Neuronal stem cell (in vitro differentiated cells): ENCODE data around the gene PPP5C.
"Not testable (repeated sequence)": the region's sequence is repeated elsewhere in the genome, so short reads cannot be mapped to it uniquely, and the experiment has no call there.

Source experiments
- DNase-seq: peaks from one replicate; pipeline ENCODE4 v3.0.0-alpha.2; 2013; ENCODE audit warnings: low spot score
- H2AFZ ChIP-seq: one replicate; pipeline ENCODE4 v1.6.1; 2013; ENCODE audit warnings: mild to moderate bottlenecking, low read length, inconsistent platforms
- H2AK5ac ChIP-seq: 2 replicates; pipeline ENCODE4 v1.6.1; 2013; ENCODE audit warnings: low read depth, mild to moderate bottlenecking, inconsistent platforms, low read length, moderate library complexity, mixed read lengths
- H2BK120ac ChIP-seq: 2 replicates; pipeline ENCODE4 v1.6.1; 2013; ENCODE audit warnings: low read depth, mild to moderate bottlenecking, inconsistent platforms, low read length, moderate library complexity, mixed read lengths
- H2BK12ac ChIP-seq: one replicate; pipeline ENCODE4 v1.6.1; 2013; ENCODE audit warnings: low read length, inconsistent platforms
- H2BK15ac ChIP-seq: 2 replicates; pipeline ENCODE4 v1.6.1; 2013; ENCODE audit warnings: mild to moderate bottlenecking, low read length, inconsistent platforms, mixed read lengths
- H2BK5ac ChIP-seq: one replicate; pipeline ENCODE4 v1.6.1; 2013; ENCODE audit warnings: inconsistent platforms, mild to moderate bottlenecking, low read length, moderate library complexity
- H3K14ac ChIP-seq: one replicate; pipeline ENCODE4 v1.6.1; 2013; ENCODE audit warnings: low read length, inconsistent platforms
- H3K18ac ChIP-seq: 2 replicates; pipeline ENCODE4 v1.6.1; 2013; ENCODE audit warnings: low read length, inconsistent platforms
- H3K23ac ChIP-seq: 2 replicates; pipeline ENCODE4 v1.6.1; 2013; ENCODE audit warnings: low read depth, mild to moderate bottlenecking, mixed read lengths, low read length, inconsistent platforms; ENCODE audit not compliant: poor library complexity
- H3K27ac ChIP-seq: replicated peaks from 3 replicates; pipeline ENCODE4 v1.5.1; 2013; ENCODE audit warnings: low read length, inconsistent platforms
- H3K27me3 ChIP-seq, 3 experiments: 2 replicates each; pipeline ENCODE4 v1.6.1; 2013; ENCODE audit warnings: low read length in 3 of 3, mild to moderate bottlenecking in 2 of 3, inconsistent platforms in 1 of 3, low read depth in 1 of 3, mixed read lengths in 1 of 3, moderate library complexity in 1 of 3; ENCODE audit not compliant: control insufficient read depth in 3 of 3, insufficient read depth in 3 of 3
- H3K36me3 ChIP-seq, 2 donors: replicated peaks in 1 of 2; 2 replicates each; pipeline ENCODE4 v1.6.1; 2013; ENCODE audit warnings: low read length in 2 of 2; ENCODE audit not compliant: control insufficient read depth in 2 of 2, insufficient read depth in 2 of 2
- H3K4ac ChIP-seq: 2 replicates; pipeline ENCODE4 v1.6.1; 2013; ENCODE audit warnings: inconsistent platforms, mild to moderate bottlenecking, low read length, moderate library complexity
- H3K4me1 ChIP-seq, 2 donors: 1 replicate in 1 of 2; 2 replicates in 1 of 2; pipeline ENCODE4 v1.6.1; 2013; ENCODE audit warnings: low read length in 2 of 2, low read depth in 1 of 2; ENCODE audit not compliant: control insufficient read depth in 2 of 2, insufficient read depth in 1 of 2
- H3K4me2 ChIP-seq: one replicate; pipeline ENCODE4 v1.6.1; 2013; ENCODE audit warnings: mild to moderate bottlenecking, low read length, inconsistent platforms; ENCODE audit not compliant: insufficient read depth, poor library complexity, severe bottlenecking
- H3K4me3 ChIP-seq, 2 donors: 2 replicates each; pipeline ENCODE4 v1.5.1; 2013; ENCODE audit warnings: low read length in 2 of 2, mild to moderate bottlenecking in 2 of 2, inconsistent platforms in 1 of 2, moderate library complexity in 1 of 2
- H3K79me1 ChIP-seq: one replicate; pipeline ENCODE4 v1.6.1; 2013; ENCODE audit warnings: low read depth, mild to moderate bottlenecking, inconsistent platforms, low read length, moderate library complexity
- H3K9ac ChIP-seq: one replicate; pipeline ENCODE4 v1.6.1; 2013; ENCODE audit warnings: mild to moderate bottlenecking, low read depth, low read length, inconsistent platforms; ENCODE audit not compliant: poor library complexity
- H3K9me3 ChIP-seq, 2 donors: replicated peaks in 1 of 2; 2 replicates each; pipeline versions ENCODE3 to v1.6.1; 2013; ENCODE audit warnings: low read length in 2 of 2, mild to moderate bottlenecking in 2 of 2, inconsistent platforms in 1 of 2, low read depth in 1 of 2, mixed read lengths in 1 of 2, moderate library complexity in 1 of 2; ENCODE audit not compliant: control insufficient read depth in 2 of 2, insufficient read depth in 1 of 2
- H4K8ac ChIP-seq: one replicate; pipeline ENCODE4 v1.6.1; 2013; ENCODE audit warnings: low read depth, mild to moderate bottlenecking, inconsistent platforms, low read length, moderate library complexity
- H4K91ac ChIP-seq: one replicate; pipeline ENCODE4 v1.6.1; 2013; ENCODE audit warnings: low read length, low read depth, mild to moderate bottlenecking, inconsistent platforms; ENCODE audit not compliant: poor library complexity
- WGBS, 2 donors: extraction: QIAGEN DNeasy Blood & Tissue Kit; methylation state at CpG; one replicate each; pipeline ENCODE4 v1.1.7; 2013; ENCODE audit warnings: missing lambda C conversion rate in 2 of 2, mixed read lengths in 1 of 2; ENCODE audit not compliant: insufficient read length in 2 of 2, insufficient replicate concordance in 1 of 2; ENCODE audit errors: extremely low coverage in 2 of 2; 5-methylcytosine and 5-hydroxymethylcytosine counted together

The PPP5C gene

DNA sequence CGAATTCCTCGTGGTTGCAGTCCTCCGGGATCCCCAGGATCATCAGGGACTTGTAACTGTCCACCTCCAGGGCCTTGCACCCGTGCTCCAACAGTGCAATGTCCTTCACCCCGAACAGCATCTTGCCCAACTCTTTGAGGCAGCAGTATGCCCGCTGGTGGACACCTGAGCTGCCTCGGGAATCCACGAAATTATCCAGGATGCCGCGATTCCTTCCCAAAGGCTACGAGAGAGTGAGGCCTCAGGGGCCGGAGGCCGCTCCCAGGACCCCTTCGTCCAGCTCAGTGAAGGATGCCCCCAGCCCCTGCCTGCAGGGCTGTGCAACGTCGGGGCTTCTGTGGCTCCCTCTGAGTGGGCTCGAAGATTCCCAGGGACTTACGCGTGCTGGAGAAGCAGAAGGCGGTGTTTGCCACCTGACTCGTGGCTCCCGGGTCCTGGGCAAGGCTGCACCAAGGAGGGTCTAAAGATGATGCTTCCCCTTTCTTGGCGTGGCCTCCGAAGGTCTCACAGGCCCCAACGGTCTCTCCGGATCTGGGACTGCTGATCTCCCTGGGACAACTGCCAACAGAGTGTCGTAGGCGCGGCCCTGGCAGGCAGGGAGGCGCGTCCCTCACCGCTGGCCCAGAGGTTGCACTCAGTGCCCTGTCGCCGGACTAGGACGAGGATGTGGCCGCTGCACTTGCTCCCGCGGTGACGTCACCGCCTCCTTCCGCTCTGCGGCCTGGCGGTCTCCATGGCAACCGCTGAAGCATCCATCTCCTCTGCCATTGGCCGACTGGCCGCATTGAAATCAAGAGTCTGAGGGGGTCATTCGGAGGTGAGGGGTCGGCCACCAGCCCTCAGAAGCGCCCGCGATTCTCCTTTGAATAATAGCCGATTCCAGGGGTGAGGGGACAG lies 81.6 kb downstream of the PPP5C start, which contains the start of gene PNMA8C:
Gene PNMA8C, minus strand, starts transcription at position 698 of the 897 bp plus-strand sequence. Its CDS starts 577 bp downstream, at position 121.
- H2BK12ac ChIP-seq, result no peak within 1 kb of the TSS
- no peak within 1 kb of the TSS for H3K4ac ChIP-seq
- DNase-seq, result peak; percentile 89
- H3K4me2 ChIP-seq, result peak within 1 kb of the TSS; percentile 56
- peak within 1 kb of the TSS; percentile 47 for H2AK5ac ChIP-seq
- H2BK120ac ChIP-seq, result no peak within 1 kb of the TSS
- H4K91ac ChIP-seq, result no peak within 1 kb of the TSS
- H3K14ac ChIP-seq, result no peak within 1 kb of the TSS
- no peak within 1 kb of the TSS for H3K27ac ChIP-seq
- H3K27me3 ChIP-seq, result peaks cover 0 to 12% (median 0%) of the 10 kb centered on the region in 3 experiments
- peak within 1 kb of the TSS; percentile 38 for H2BK15ac ChIP-seq
- no peak within 1 kb of the TSS for H2BK5ac ChIP-seq
- peaks cover 9 to 29% of the 10 kb centered on the region in 2 donors for H3K4me1 ChIP-seq
- peak within 1 kb of the TSS; percentile 62 to 63 for H3K4me3 ChIP-seq
- peak within 1 kb of the TSS; percentile 76 for H3K23ac ChIP-seq
- H2AFZ ChIP-seq, result peak within 1 kb of the TSS; percentile 84
- no peaks in the 10 kb centered on the region for H3K36me3 ChIP-seq
- H3K9ac ChIP-seq, result peak within 1 kb of the TSS; percentile 85
- no peak within 1 kb of the TSS for H4K8ac ChIP-seq
- H3K18ac ChIP-seq, result peak within 1 kb of the TSS; percentile 86
- no peaks in the 10 kb centered on the region for H3K79me1 ChIP-seq
- no CpG with 5 or more reads among the region's 52 CpGs for WGBS, 2 donors
- H3K9me3 ChIP-seq, result no peaks in the 10 kb centered on the region

DNA sequence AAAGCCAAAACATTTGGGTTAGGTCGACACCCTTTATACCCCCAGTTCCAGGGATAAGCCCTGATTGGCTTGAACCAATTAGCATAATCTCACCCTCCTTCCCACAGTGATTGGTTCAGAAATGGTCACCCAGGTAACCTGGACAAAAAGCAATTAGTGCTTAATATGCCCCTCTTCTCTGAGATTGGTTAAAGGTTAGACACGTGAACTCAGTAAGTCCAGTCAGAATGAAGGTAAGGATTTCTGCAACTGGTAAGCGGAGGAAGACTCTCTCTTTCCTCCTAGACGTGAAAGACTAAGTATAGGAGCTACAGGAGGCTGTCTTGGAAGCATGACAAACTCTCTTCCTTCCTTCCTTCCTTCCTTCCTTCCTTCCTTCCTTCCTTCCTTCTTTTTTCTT lies 83.1 kb downstream of the PPP5C start:
- no peak overlapping the region for H2BK120ac ChIP-seq
- no peak overlapping the region for H3K23ac ChIP-seq
- peaks cover 9 to 29% of the 10 kb centered on the region in 2 donors for H3K4me1 ChIP-seq
- no peak overlapping the region for H3K4ac ChIP-seq
- peaks cover 0 to 12% (median 0%) of the 10 kb centered on the region in 3 experiments for H3K27me3 ChIP-seq
- H2AFZ ChIP-seq, result no peak overlapping the region
- H2AK5ac ChIP-seq, result no peak overlapping the region
- no peak overlapping the region for H3K27ac ChIP-seq
- no CpG with 5 or more reads among the region's 4 CpGs for WGBS, 2 donors
- H3K4me3 ChIP-seq, result no peak overlapping the region
- no peak overlapping the region for H2BK12ac ChIP-seq
- no peak overlapping the region for H4K8ac ChIP-seq
- H4K91ac ChIP-seq, result no peak overlapping the region
- H3K9ac ChIP-seq, result no peak overlapping the region
- no peak overlapping the region for H3K18ac ChIP-seq
- no peak for DNase-seq
- no peaks in the 10 kb centered on the region for H3K79me1 ChIP-seq
- H3K9me3 ChIP-seq, result no peaks in the 10 kb centered on the region
- H2BK15ac ChIP-seq, result no peak overlapping the region
- H3K36me3 ChIP-seq, result no peaks in the 10 kb centered on the region
- no peak overlapping the region for H3K14ac ChIP-seq
- H2BK5ac ChIP-seq, result no peak overlapping the region
- H3K4me2 ChIP-seq, result no peak overlapping the region

DNA sequence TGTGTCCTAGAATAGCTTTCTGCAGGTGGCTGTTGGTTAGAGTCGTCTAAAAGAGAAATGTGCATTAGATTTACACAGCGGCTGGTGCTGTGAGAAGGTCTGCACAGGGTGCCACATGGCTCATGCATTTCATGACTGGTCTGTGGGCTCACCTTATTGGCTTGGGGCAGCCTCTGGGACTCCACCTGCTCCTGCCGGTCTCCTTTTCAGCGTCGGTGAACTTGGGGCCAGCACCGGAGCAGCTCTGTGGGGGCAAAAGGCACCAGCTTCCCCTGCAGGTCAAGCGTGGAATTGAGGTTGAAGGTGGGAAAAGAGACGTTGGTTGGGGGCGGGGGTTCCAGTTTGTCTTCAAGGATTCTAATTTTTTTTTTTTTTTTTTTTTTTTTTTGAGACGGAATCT lies 84.9 kb downstream of the PPP5C start:
- Histone ChIP-seq H3K27ac (no peak overlapping the region), H3K4ac (no peak overlapping the region), H2BK12ac (no peak overlapping the region), H4K91ac (no peak overlapping the region), H3K23ac (no peak overlapping the region), H3K9ac (no peak overlapping the region), H3K4me3 (no peak overlapping the region), H3K36me3 (no peaks in the 10 kb centered on the region), H2BK120ac (no peak overlapping the region), H2AK5ac (peak overlapping the region; percentile 11), H3K4me1 (peaks cover 8 to 20% of the 10 kb centered on the region in 2 donors), H2BK15ac (no peak overlapping the region), H3K27me3 (peaks cover 0 to 12% (median 0%) of the 10 kb centered on the region in 3 experiments), H2BK5ac (no peak overlapping the region), H3K18ac (peak overlapping the region; percentile 17), H2AFZ (no peak overlapping the region), H3K79me1 (no peaks in the 10 kb centered on the region), H3K4me2 (no peak overlapping the region), H3K14ac (no peak overlapping the region), H3K9me3 (no peaks in the 10 kb centered on the region), H4K8ac (peak overlapping the region; percentile 43)
- DNase-seq, result no peak
- no CpG with 5 or more reads among the region's 10 CpGs for WGBS, 2 donors

DNA sequence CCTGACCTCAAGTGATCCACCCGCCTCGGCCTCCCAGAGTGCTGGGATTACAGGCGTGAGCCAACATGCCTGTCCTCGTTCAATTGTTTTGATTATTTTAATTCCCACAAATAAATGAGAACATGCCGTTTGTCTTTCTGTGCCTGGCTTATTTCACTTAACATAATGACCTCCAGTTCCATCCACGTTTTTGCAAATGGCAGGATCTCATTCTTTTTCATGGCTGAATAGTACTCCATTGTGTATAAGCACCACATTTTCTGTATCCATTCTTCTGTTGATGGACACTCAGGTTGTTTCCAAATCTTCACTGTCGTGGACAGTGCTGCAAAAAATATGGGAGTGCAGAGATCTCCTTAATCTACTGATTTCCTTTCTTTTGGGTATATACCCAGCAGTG lies 86.6 kb downstream of the PPP5C start:
- DNase-seq, H3K14ac ChIP-seq, H3K79me1 ChIP-seq, H2AFZ ChIP-seq, H4K8ac ChIP-seq, H3K4me1 ChIP-seq, H2BK12ac ChIP-seq, H3K23ac ChIP-seq, H4K91ac ChIP-seq, H3K9ac ChIP-seq, H3K4me3 ChIP-seq, H2BK15ac ChIP-seq, H2BK120ac ChIP-seq, H2BK5ac ChIP-seq, H3K18ac ChIP-seq, H3K36me3 ChIP-seq, H3K27ac ChIP-seq, H3K4me2 ChIP-seq, H3K9me3 ChIP-seq, H3K27me3 ChIP-seq, H2AK5ac ChIP-seq, H3K4ac ChIP-seq: not testable (repeated sequence)
- whole genome bisulfite sequencing, 2 donors, result no CpG with 5 or more reads among the region's 7 CpGs
